ENCODE results near the gene BLVRA.
"Not testable (repeated sequence)": the region's sequence is repeated elsewhere in the genome, so short reads cannot be mapped to it uniquely, and the experiment has no call there.

The BLVRA gene

GRCh38 chr7:43758029-43758821 is at the start of gene BLVRA:
BLVRA (plus strand) TSS chr7:43758680; CDS start chr7:43771159, 12,479 bp downstream.
- TF ChIP-seq POLR2A (IDR thresholded peaks at IDR 0.05; ENCODE audit: low read length) (peak; percentile 42), GATA1 (IDR thresholded peaks at IDR 0.05; ENCODE audit: low read depth, low read length) (no peak)

GRCh38 chr7:43711503-43711902 is 47.0 kb upstream of the BLVRA start:
- TF ChIP-seq GATA1 (IDR thresholded peaks at IDR 0.05; ENCODE audit: low read depth, low read length) (no peak), POLR2A (IDR thresholded peaks at IDR 0.05; ENCODE audit: low read length) (no peak)

More at GRCh38 chr7:43758029-43758821, at the start of gene BLVRA:
- DNase-seq = peak; percentile 78 to 84

GRCh38 chr7:43715966-43716365 is 42.5 kb upstream of the BLVRA start:
- DNase-seq = not testable (repeated sequence)

More at GRCh38 chr7:43711503-43711902, 47.0 kb upstream of the BLVRA start:
- DNase-seq = no peak

GRCh38 chr7:43716598-43716997 is 41.9 kb upstream of the BLVRA start:
- TF ChIP-seq GATA1 (IDR thresholded peaks at IDR 0.05; ENCODE audit: low read depth, low read length) (no peak), POLR2A (IDR thresholded peaks at IDR 0.05; ENCODE audit: low read length) (no peak)
- DNase-seq = no peak

GRCh38 chr7:43721193-43721806 is 37.2 kb upstream of the BLVRA start:
- DNase-seq = peak; percentile 68 to 78
- no peak for TF ChIP-seq GATA1 (IDR thresholded peaks at IDR 0.05; ENCODE audit: low read depth, low read length)

GRCh38 chr7:43723007-43723341 is 35.5 kb upstream of the BLVRA start:
- no peak for TF ChIP-seq GATA1 (IDR thresholded peaks at IDR 0.05; ENCODE audit: low read depth, low read length)
- TF ChIP-seq POLR2A (IDR thresholded peaks at IDR 0.05; ENCODE audit: low read length) = no peak

GRCh38 chr7:43725251-43725650 is 33.2 kb upstream of the BLVRA start:
- DNase-seq = no peak
- TF ChIP-seq GATA1 (IDR thresholded peaks at IDR 0.05; ENCODE audit: low read depth, low read length) (no peak), POLR2A (IDR thresholded peaks at IDR 0.05; ENCODE audit: low read length) (no peak)

More at GRCh38 chr7:43723007-43723341, 35.5 kb upstream of the BLVRA start:
- DNase-seq = no peak

- no peak for DNase-seq
- no peak for TF ChIP-seq GATA1 (IDR thresholded peaks at IDR 0.05; ENCODE audit: low read depth, low read length)
- TF ChIP-seq POLR2A (IDR thresholded peaks at IDR 0.05; ENCODE audit: low read length) = no peak
These were observed 32.0 kb upstream of the BLVRA start for GRCh38 chr7:43726466-43726865.

- TF ChIP-seq POLR2A (IDR thresholded peaks at IDR 0.05; ENCODE audit: low read length) (no peak), GATA1 (IDR thresholded peaks at IDR 0.05; ENCODE audit: low read depth, low read length) (no peak)
- DNase-seq = no peak
These were observed 31.5 kb upstream of the BLVRA start for GRCh38 chr7:43727003-43727402.

- TF ChIP-seq GATA1 (IDR thresholded peaks at IDR 0.05; ENCODE audit: low read depth, low read length) (no peak), POLR2A (IDR thresholded peaks at IDR 0.05; ENCODE audit: low read length) (no peak)
- no peak for DNase-seq
These were observed 31.0 kb upstream of the BLVRA start for GRCh38 chr7:43727494-43727893.

- DNase-seq = peak; percentile 94
- no peak for TF ChIP-seq GATA1 (IDR thresholded peaks at IDR 0.05; ENCODE audit: low read depth, low read length)
- TF ChIP-seq POLR2A (IDR thresholded peaks at IDR 0.05; ENCODE audit: low read length) = peak; percentile 89
These were observed 29.1 kb upstream of the BLVRA start, which contains the start of gene COA1 for GRCh38 chr7:43729214-43729923. COA1 (minus strand) TSS chr7:43729523; CDS start chr7:43648614, 80,909 bp downstream.

- no peak for DNase-seq
- TF ChIP-seq GATA1 (IDR thresholded peaks at IDR 0.05; ENCODE audit: low read depth, low read length) (no peak), POLR2A (IDR thresholded peaks at IDR 0.05; ENCODE audit: low read length) (no peak)
These were observed 28.6 kb upstream of the BLVRA start for GRCh38 chr7:43729924-43730248.

- DNase-seq = not testable (repeated sequence)
These were observed 27.0 kb upstream of the BLVRA start for GRCh38 chr7:43731494-43731893.

GRCh38 chr7:43734575-43735332 is 23.7 kb upstream of the BLVRA start:
- DNase-seq = peak; percentile 20 to 36

Measured in erythroblast (primary cell).